BLaER1 treated with 17β-estradiol and CSF1 and Interleukin-3, amounts not matched to agents 10 nM and 100 nM (cell line): Measurements from ENCODE around the gene OSTF1.

Experiments used
- H3K27ac ChIP-seq, 11 experiments: shearing (Covaris generic); formaldehyde crosslinking; 2 replicates each; pipeline ENCODE4 v1.8.1; 2022
- H3K27me3 ChIP-seq, 11 experiments: shearing (Covaris generic); formaldehyde crosslinking; 2 replicates each; pipeline ENCODE4 v1.8.1; 2022
- H3K36me3 ChIP-seq, 11 experiments: shearing (Covaris generic); formaldehyde crosslinking; 2 replicates each; pipeline ENCODE4 v1.8.1; 2022
- H3K4me1 ChIP-seq, 10 experiments: shearing (Covaris generic); formaldehyde crosslinking; 2 replicates each; pipeline ENCODE4 v1.8.1; 2022
- H3K4me2 ChIP-seq, 11 experiments: shearing (Covaris generic); formaldehyde crosslinking; 2 replicates each; pipeline ENCODE4 v1.8.1; 2022
- H3K4me3 ChIP-seq, 10 experiments: shearing (Covaris generic); formaldehyde crosslinking; 2 replicates each; pipeline ENCODE4 v1.8.1; 2022
- H3K9ac ChIP-seq, 11 experiments: shearing (Covaris generic); formaldehyde crosslinking; 2 replicates each; pipeline ENCODE4 v1.8.1; 2022
- H3K9me3 ChIP-seq, 11 experiments: shearing (Covaris generic); formaldehyde crosslinking; replicated peaks in 1 of 11; 2 replicates each; pipeline ENCODE4 v1.8.1; 2022
- H4K20me1 ChIP-seq, 11 experiments: shearing (Covaris generic); formaldehyde crosslinking; 2 replicates each; pipeline ENCODE4 v1.8.1; 2022
- Cebpa-rat ChIP-seq, 11 experiments: shearing (Covaris generic); IDR thresholded peaks; 2 replicates each; pipeline ENCODE4 v1.8.1; 2022

OSTF1 gene

GRCh38 chr9:75054368-75055001, 33.8 kb upstream of the OSTF1 start:
- Histone ChIP-seq H3K27me3 (no peaks in the 10 kb centered on the region), H3K4me1 (peaks cover 0 to 7% (median 0%) of the 10 kb centered on the region in 10 experiments; a peak in 2 of 20 replicates), H3K4me2 (no peak overlapping the region), H3K36me3 (no peaks in the 10 kb centered on the region), H3K9ac (no peak overlapping the region), H4K20me1 (no peaks in the 10 kb centered on the region), H3K27ac (no peak overlapping the region), H3K9me3 (peaks cover 14 to 42% (median 26%) of the 10 kb centered on the region in 11 experiments; a peak in 21 of 22 replicates), H3K4me3 (no peak overlapping the region)
- no peak for TF ChIP-seq Cebpa-rat (IDR thresholded peaks at IDR 0.05)

GRCh38 chr9:75061169-75061568, 27.1 kb upstream of the OSTF1 start:
- H3K36me3 ChIP-seq = peaks cover 0 to 60% (median 7%) of the 10 kb centered on the region in 11 experiments; a peak in 14 of 22 replicates
- no peak overlapping the region for H3K9ac ChIP-seq
- no peak overlapping the region for H3K4me3 ChIP-seq
- H3K4me2 ChIP-seq = no peak overlapping the region
- no peaks in the 10 kb centered on the region for H4K20me1 ChIP-seq
- peaks cover 6 to 32% (median 17%) of the 10 kb centered on the region in 11 experiments; a peak in 21 of 22 replicates for H3K9me3 ChIP-seq
- no peak overlapping the region for H3K27ac ChIP-seq
- H3K4me1 ChIP-seq = no peaks in the 10 kb centered on the region
- TF ChIP-seq Cebpa-rat (IDR thresholded peaks at IDR 0.05) = no peak
- no peaks in the 10 kb centered on the region for H3K27me3 ChIP-seq

GRCh38 chr9:75063556-75064305, 24.6 kb upstream of the OSTF1 start:
- Histone ChIP-seq H3K4me1 (no peaks in the 10 kb centered on the region), H3K9ac (no peak overlapping the region), H3K9me3 (peaks cover 0 to 7% (median 0%) of the 10 kb centered on the region in 11 experiments; a peak in 6 of 22 replicates), H3K27me3 (no peaks in the 10 kb centered on the region), H3K4me3 (no peak overlapping the region), H3K36me3 (peaks cover 0 to 86% (median 7%) of the 10 kb centered on the region in 11 experiments; a peak in 14 of 22 replicates), H4K20me1 (no peaks in the 10 kb centered on the region), H3K27ac (no peak overlapping the region), H3K4me2 (no peak overlapping the region)
- TF ChIP-seq Cebpa-rat (IDR thresholded peaks at IDR 0.05) = no peak

GRCh38 chr9:75064307-75065025, 23.8 kb upstream of the OSTF1 start:
- Histone ChIP-seq H3K27me3 (no peaks in the 10 kb centered on the region), H3K36me3 (peaks cover 0 to 93% (median 7%) of the 10 kb centered on the region in 11 experiments; a peak in 14 of 22 replicates), H3K9ac (no peak overlapping the region), H4K20me1 (no peaks in the 10 kb centered on the region), H3K4me2 (no peak overlapping the region), H3K4me3 (no peak overlapping the region), H3K4me1 (no peaks in the 10 kb centered on the region), H3K27ac (no peak overlapping the region), H3K9me3 (peaks cover 0 to 4% (median 0%) of the 10 kb centered on the region in 11 experiments; a peak in 1 of 22 replicates)
- TF ChIP-seq Cebpa-rat (IDR thresholded peaks at IDR 0.05) = no peak

GRCh38 chr9:75065510-75065909, 22.8 kb upstream of the OSTF1 start:
- Histone ChIP-seq H3K4me3 (no peak overlapping the region), H3K36me3 (peaks cover 0 to 98% (median 7%) of the 10 kb centered on the region in 11 experiments; a peak in 14 of 22 replicates), H4K20me1 (no peaks in the 10 kb centered on the region), H3K4me2 (no peak overlapping the region), H3K4me1 (no peaks in the 10 kb centered on the region), H3K27ac (no peak overlapping the region), H3K9ac (no peak overlapping the region), H3K27me3 (no peaks in the 10 kb centered on the region), H3K9me3 (peaks cover 0 to 1% (median 0%) of the 10 kb centered on the region in 11 experiments; a peak in 1 of 22 replicates)
- TF ChIP-seq Cebpa-rat (IDR thresholded peaks at IDR 0.05) = no peak

GRCh38 chr9:75067894-75068293, 20.4 kb upstream of the OSTF1 start:
- H3K36me3 ChIP-seq = peaks cover 0 to 95% (median 0%) of the 10 kb centered on the region in 11 experiments; a peak in 10 of 22 replicates
- no peak for TF ChIP-seq Cebpa-rat (IDR thresholded peaks at IDR 0.05)
- peaks cover 0 to 3% (median 0%) of the 10 kb centered on the region in 10 experiments; a peak in 1 of 20 replicates for H3K4me1 ChIP-seq
- H3K27me3 ChIP-seq = no peaks in the 10 kb centered on the region
- H3K4me3 ChIP-seq = no peak overlapping the region
- H3K27ac ChIP-seq = no peak overlapping the region
- peaks cover 0 to 3% (median 0%) of the 10 kb centered on the region in 11 experiments; a peak in 2 of 22 replicates for H4K20me1 ChIP-seq
- H3K4me2 ChIP-seq = no peak overlapping the region
- no peaks in the 10 kb centered on the region for H3K9me3 ChIP-seq
- no peak overlapping the region for H3K9ac ChIP-seq

GRCh38 chr9:75069171-75069570, 19.1 kb upstream of the OSTF1 start:
- Histone ChIP-seq H3K4me1 (peaks cover 0 to 3% (median 0%) of the 10 kb centered on the region in 10 experiments; a peak in 1 of 20 replicates), H3K9me3 (no peaks in the 10 kb centered on the region), H3K9ac (no peak overlapping the region), H3K4me2 (no peak overlapping the region), H3K4me3 (no peak overlapping the region), H3K27ac (no peak overlapping the region), H4K20me1 (peaks cover 0 to 7% (median 0%) of the 10 kb centered on the region in 11 experiments; a peak in 2 of 22 replicates), H3K27me3 (no peaks in the 10 kb centered on the region), H3K36me3 (peaks cover 0 to 97% (median 0%) of the 10 kb centered on the region in 11 experiments; a peak in 10 of 22 replicates)
- TF ChIP-seq Cebpa-rat (IDR thresholded peaks at IDR 0.05) = no peak

- no peak overlapping the region for H3K4me2 ChIP-seq
- no peak overlapping the region for H3K4me3 ChIP-seq
- no peak overlapping the region for H3K9ac ChIP-seq
- H3K27ac ChIP-seq = no peak overlapping the region
- peaks cover 0 to 97% (median 0%) of the 10 kb centered on the region in 11 experiments; a peak in 6 of 22 replicates for H3K36me3 ChIP-seq
- H3K9me3 ChIP-seq = no peaks in the 10 kb centered on the region
- no peaks in the 10 kb centered on the region for H3K27me3 ChIP-seq
- H4K20me1 ChIP-seq = peaks cover 0 to 17% (median 0%) of the 10 kb centered on the region in 11 experiments; a peak in 2 of 22 replicates
- H3K4me1 ChIP-seq = peaks cover 0 to 7% (median 0%) of the 10 kb centered on the region in 10 experiments; a peak in 3 of 20 replicates
- no peak for TF ChIP-seq Cebpa-rat (IDR thresholded peaks at IDR 0.05)
Measured at GRCh38 chr9:75071530-75072122, 16.7 kb upstream of the OSTF1 start.
